Measurements from ENCODE around the gene ABCC3. TPM values are rescaled to one million over a fixed set of nuclear protein-coding genes. Genes with fewer than 3 reads are reported as not detected.
"Not testable (repeated sequence)": the region's sequence is repeated elsewhere in the genome, so short reads cannot be mapped to it uniquely, and the experiment has no call there.

ABCC3 gene
- total RNA-seq, 1 donor from 2014 or later: 52.8 TPM

DNA sequence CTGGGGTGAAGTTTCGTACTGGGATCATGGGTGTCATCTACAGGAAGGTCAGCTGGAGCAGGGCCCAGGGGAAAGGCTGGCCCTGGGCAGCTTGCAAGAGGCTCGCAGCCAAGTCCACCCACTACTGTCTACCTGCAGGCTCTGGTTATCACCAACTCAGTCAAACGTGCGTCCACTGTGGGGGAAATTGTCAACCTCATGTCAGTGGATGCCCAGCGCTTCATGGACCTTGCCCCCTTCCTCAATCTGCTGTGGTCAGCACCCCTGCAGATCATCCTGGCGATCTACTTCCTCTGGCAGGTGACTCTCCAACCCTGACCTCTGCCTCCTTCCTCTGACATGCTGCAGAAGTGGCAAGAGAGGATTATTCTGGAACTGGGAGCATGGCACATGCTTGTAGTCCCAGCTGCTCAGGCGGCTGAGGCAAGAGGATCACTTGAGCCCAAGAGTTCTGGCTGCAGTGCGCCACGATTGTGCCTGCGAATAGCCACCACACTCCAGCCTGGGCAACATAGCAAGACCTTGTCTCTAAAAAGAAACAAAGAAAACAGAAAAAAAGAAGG lies 29.2 kb downstream of the ABCC3 start:
- no peak for DNase-seq (ENCODE audit: low spot score)

- DNase-seq (ENCODE audit: low spot score): no peak
Measured at GRCh38 chr17:50664788-50665458, 30.2 kb downstream of the ABCC3 start.

GRCh38 chr17:50665838-50666237 lies 31.2 kb downstream of the ABCC3 start:
- DNase-seq (ENCODE audit: low spot score): no peak

- DNase-seq (ENCODE audit: low spot score): no peak
Measured at GRCh38 chr17:50666316-50666715, 31.6 kb downstream of the ABCC3 start.

GRCh38 chr17:50667259-50668024 lies 32.8 kb downstream of the ABCC3 start:
- no peak for DNase-seq (ENCODE audit: low spot score)

- DNase-seq (ENCODE audit: low spot score): no peak
Measured at GRCh38 chr17:50668025-50668837, 33.5 kb downstream of the ABCC3 start.

- no peak for DNase-seq (ENCODE audit: low spot score)
Measured at GRCh38 chr17:50668838-50669581, 34.3 kb downstream of the ABCC3 start.

DNA sequence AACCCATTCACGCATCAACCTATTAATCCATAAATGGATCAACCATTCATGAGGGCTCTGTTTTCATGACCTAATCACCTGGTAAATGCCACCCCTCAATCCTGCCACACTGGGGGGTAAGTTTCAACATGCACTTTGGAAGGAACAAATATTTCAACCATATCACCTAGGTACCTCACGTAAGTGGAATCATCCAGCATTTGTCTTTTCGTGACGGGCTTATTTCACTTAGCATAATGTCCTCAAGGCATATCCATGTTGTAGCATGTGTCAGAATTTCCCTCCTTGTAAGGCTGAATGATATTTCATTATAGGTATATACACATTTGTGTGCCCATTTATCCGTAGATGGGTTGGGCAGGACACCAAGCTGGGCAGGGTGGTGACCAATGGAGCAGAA lies 37.4 kb downstream of the ABCC3 start:
- no peak for DNase-seq (ENCODE audit: low spot score)

- DNase-seq (ENCODE audit: low spot score): no peak
Measured at GRCh38 chr17:50672831-50673551, 38.3 kb downstream of the ABCC3 start.

DNA sequence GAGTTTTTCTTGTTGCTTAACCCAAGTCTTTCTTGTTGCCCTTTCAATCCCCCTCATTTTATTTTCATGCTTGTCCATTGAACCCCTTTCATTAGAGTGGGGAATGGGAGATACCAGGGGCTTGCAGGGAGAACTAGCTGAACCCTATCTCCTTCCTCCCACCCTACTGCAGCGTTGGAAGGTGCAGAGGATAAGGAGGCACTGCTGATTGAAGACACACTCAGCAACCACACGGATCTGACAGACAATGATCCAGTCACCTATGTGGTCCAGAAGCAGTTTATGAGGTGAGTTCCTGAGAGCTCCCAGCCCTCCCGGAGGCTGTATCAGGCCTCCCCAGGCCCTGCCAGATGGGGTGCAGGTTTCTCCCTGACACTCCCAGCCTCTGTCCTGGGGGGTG lies 40.5 kb downstream of the ABCC3 start:
- DNase-seq (ENCODE audit: low spot score): no peak

- no peak for DNase-seq (ENCODE audit: low spot score)
Measured at GRCh38 chr17:50675627-50676026, 40.9 kb downstream of the ABCC3 start.

GRCh38 chr17:50676065-50676975 lies 41.6 kb downstream of the ABCC3 start:
- no peak for DNase-seq (ENCODE audit: low spot score)

DNA sequence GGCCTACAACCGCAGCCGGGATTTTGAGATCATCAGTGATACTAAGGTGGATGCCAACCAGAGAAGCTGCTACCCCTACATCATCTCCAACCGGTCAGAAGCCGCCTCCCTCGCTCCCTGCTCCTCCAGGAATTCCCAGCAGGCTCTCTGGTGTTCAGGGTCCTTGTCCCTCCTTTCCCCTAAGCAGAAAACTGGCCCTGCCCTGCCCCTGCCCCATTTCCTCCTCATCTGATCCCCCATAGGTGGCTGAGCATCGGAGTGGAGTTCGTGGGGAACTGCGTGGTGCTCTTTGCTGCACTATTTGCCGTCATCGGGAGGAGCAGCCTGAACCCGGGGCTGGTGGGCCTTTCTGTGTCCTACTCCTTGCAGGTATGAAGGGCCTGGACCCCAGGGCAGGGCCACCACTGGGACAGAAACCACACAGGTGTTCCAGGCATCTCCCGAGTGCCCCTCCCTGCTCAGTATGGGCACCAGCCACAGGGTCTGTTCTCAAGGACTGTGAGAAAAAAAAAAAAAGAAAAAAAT lies 43.2 kb downstream of the ABCC3 start:
- no peak for DNase-seq (ENCODE audit: low spot score)

- DNase-seq (ENCODE audit: low spot score): peak; percentile 68
Measured at GRCh38 chr17:50679008-50679544, 44.4 kb downstream of the ABCC3 start.

- DNase-seq (ENCODE audit: low spot score): peak; percentile 80
Measured at GRCh38 chr17:50680126-50680525, 45.4 kb downstream of the ABCC3 start.

- not testable (repeated sequence) for DNase-seq (ENCODE audit: low spot score)
Measured at GRCh38 chr17:50680543-50681262, 46.0 kb downstream of the ABCC3 start.

DNA sequence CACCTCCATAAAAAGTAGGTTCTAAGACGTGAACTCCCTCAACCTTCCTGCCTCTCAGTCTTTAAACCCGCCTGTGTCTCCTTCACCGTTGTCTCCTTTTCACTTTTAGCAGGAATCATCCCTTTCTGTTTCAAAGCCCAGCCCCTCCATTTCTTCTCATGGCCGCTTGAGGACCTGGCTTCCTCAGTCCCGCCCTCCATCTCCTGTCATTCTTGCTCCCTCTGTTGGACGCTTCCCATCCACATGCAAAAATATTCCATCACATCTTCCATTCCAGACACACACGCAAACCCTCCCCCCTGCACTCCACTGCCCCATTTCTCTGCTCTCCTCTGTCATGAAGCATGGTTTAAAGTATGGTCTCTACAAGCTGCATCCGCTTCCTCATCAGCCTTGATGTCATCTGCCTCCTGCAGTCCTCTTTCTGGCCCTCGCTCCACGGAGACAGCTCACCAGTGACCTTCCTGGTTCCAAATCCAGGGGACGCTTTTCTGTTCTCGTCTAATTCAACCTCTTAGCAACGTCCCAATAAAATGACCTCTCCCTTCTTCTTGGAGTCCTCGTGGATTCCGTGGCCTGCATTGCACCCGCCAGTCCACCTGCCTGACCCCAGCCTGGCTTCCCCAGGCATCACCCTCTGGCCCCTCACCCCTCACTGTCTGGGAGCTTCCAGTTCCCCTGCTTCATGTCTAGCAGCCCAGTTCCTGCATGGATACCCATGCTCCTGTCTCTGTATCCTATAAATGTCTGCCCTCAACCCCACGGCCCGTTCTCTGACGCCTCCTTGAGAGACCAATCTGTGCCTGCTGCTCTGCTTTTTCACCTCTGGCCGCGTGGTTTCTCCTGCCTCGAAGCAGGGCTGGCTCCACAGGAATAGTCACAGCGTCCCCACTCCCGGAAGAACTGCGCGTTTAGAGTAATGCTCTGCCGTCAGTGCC lies 46.9 kb downstream of the ABCC3 start:
- no peak for DNase-seq (ENCODE audit: low spot score)

Measured in mesenteric fat pad (tissue), 1 donor.